OCI-LY7 (cell line): ENCODE data around the gene TMCC1. TPM values are rescaled to one million over a fixed set of nuclear protein-coding genes. Genes with fewer than 3 reads are reported as not detected.
A peak's percentile ranks its signal among the peaks of the same experiment; 100 is the strongest.

ENCODE experiments used
- BruUV-seq: library from RNA; stranded (reverse); fragments of 400-500 nt; replicated peaks from 2 replicates; lab custom pipeline; 2021; lab: Mats Ljungman, UMichigan
- CTCF ChIA-PET: fragments of 300-600 bp; sonication (Branson Sonifier 250); formaldehyde crosslinking; loops from one replicate; lab custom pipeline; 2022; ENCODE audit warnings: antibody characterized with exemption; ENCODE audit not compliant: unreplicated experiment; lab: Charles Lee
- POLR2A ChIA-PET: fragments of 300-600 bp; sonication (Branson Sonifier 250); formaldehyde crosslinking; loops from one replicate; lab custom pipeline; 2022; ENCODE audit warnings: antibody characterized with exemption; lab: Charles Lee
- DNase-seq: peaks from one replicate; pipeline ENCODE4 v3.0.0-alpha.2; 2015; ENCODE audit warnings: low spot score
- H2AFZ ChIP-seq: fragments of 200-600 bp; sonication (generic), shearing (Covaris generic); 2 replicates; pipeline ENCODE4 v1.6.1; 2014; ENCODE audit warnings: mild to moderate bottlenecking, antibody characterized with exemption, low read length, moderate library complexity
- H3K27ac ChIP-seq: fragments of 200-600 bp; sonication (generic); 2 replicates; pipeline ENCODE4 v1.5.1; 2014; ENCODE audit warnings: mixed run types, low read depth, mild to moderate bottlenecking, moderate library complexity, low read length, inconsistent platforms; ENCODE audit not compliant: poor library complexity, severe bottlenecking
- H3K36me3 ChIP-seq: fragments of 200-600 bp; sonication (generic); 2 replicates; pipeline ENCODE4 v1.6.1; 2014; ENCODE audit warnings: mild to moderate bottlenecking, antibody characterized with exemption, low read length, moderate library complexity, mixed read lengths; ENCODE audit not compliant: insufficient read depth
- H3K4me1 ChIP-seq: fragments of 200-600 bp; sonication (generic); 2 replicates; pipeline ENCODE4 v1.5.1; 2014; ENCODE audit warnings: mild to moderate bottlenecking, low read length; ENCODE audit not compliant: insufficient read depth, poor library complexity, severe bottlenecking
- H3K4me2 ChIP-seq: fragments of 200-600 bp; sonication (generic); 2 replicates; pipeline ENCODE4 v1.6.1; 2014; ENCODE audit warnings: mild to moderate bottlenecking, low read length
- H3K4me3 ChIP-seq: fragments of 200-600 bp; sonication (generic); 2 replicates; pipeline ENCODE4 v1.5.1; 2014; ENCODE audit warnings: mild to moderate bottlenecking, low read depth, low read length; ENCODE audit not compliant: poor library complexity, severe bottlenecking
- H3K79me2 ChIP-seq: fragments of 200-600 bp; sonication (generic); 2 replicates; pipeline ENCODE4 v1.6.1; 2016; ENCODE audit warnings: low read depth, mild to moderate bottlenecking, low read length, moderate library complexity, mixed read lengths; ENCODE audit not compliant: insufficient read depth
- H3K9me2 ChIP-seq: fragments of 200-600 bp; sonication (generic); 2 replicates; pipeline ENCODE4 v1.6.1; 2016; ENCODE audit warnings: mild to moderate bottlenecking, low read length, mixed read lengths; ENCODE audit not compliant: insufficient read depth
- H3K9me3 ChIP-seq: fragments of 200-600 bp; sonication (generic); 2 replicates; pipeline ENCODE4 v1.6.1; 2014; ENCODE audit warnings: mild to moderate bottlenecking, mixed run types, low read length, mixed read lengths
- H4K20me1 ChIP-seq: fragments of 200-600 bp; sonication (generic); 2 replicates; pipeline ENCODE4 v1.6.1; 2014; ENCODE audit warnings: mild to moderate bottlenecking, antibody characterized with exemption, low read length, moderate library complexity, mixed read lengths; ENCODE audit not compliant: insufficient read depth
- CTCF ChIP-seq: fragments of 200-600 bp; sonication (generic); conservative IDR thresholded peaks from 2 replicates; pipeline ENCODE4 v1.5.1; 2014; ENCODE audit warnings: mild to moderate bottlenecking, antibody characterized with exemption, low read length, moderate library complexity, mixed read lengths
- EZH2phosphoT487 ChIP-seq: fragments of 200-600 bp; sonication (generic); IDR thresholded peaks from 2 replicates; pipeline ENCODE4 v1.6.1; 2018; ENCODE audit warnings: low read depth, borderline replicate concordance, mild to moderate bottlenecking, mixed run types, antibody characterized with exemption, low read length, moderate library complexity, mixed read lengths
- intact Hi-C: fragments of 100-400 bp; cut with micrococcal nuclease; formaldehyde crosslinking; loops from one replicate; pipeline ENCODE4 v1.10.0; 2022; ENCODE audit not compliant: unreplicated experiment
- total RNA-seq, 2 experiments: library from RNA; depleted of rRNA in 1 of 2; stranded (reverse); fragments of >200 nt in 1 of 2; shearing (Covaris generic) in 1 of 2; gene quantifications; 2 replicates each; pipeline ENCODE4 v1.2.3, GENCODE V29; 2014 to 2022

The TMCC1 gene
- total RNA-seq, 2 experiments from 2014 or later: 31.7 to 38.8 TPM

- intact Hi-C loops: no loop called here
- H3K27ac ChIP-seq: no peak overlapping the region
- no peak for TF ChIP-seq CTCF
- no peak for TF ChIP-seq EZH2phosphoT487
- H3K9me3 ChIP-seq: no peaks in the 10 kb centered on the region
- H3K9me2 ChIP-seq: no peaks in the 10 kb centered on the region
- DNase-seq: no peak
- no peaks in the 10 kb centered on the region for H4K20me1 ChIP-seq
- ChIA-PET CTCF (interaction anchor here (0.6 kb wide), 1 partner anchor 303 kb away, joined by 3 read pairs; no protein-coding TSS in a partner anchor), POLR2A (interaction anchor here (0.5 kb wide), 1 partner anchor 845 kb away, joined by 3 read pairs; no protein-coding TSS in a partner anchor)
- peaks cover 24% of the 10 kb centered on the region for H3K4me1 ChIP-seq
- no peak overlapping the region for H2AFZ ChIP-seq
- H3K4me3 ChIP-seq: no peak overlapping the region
- 0 out of 2 replicates have a peak overlapping the region, but pooled peaks have one; percentile 33 for H3K4me2 ChIP-seq
- no peaks in the 10 kb centered on the region; the same call in none of the 2 replicates for H3K36me3 ChIP-seq
- no TSS peak for BruUV-seq
- H3K79me2 ChIP-seq: no peaks in the 10 kb centered on the region
Measured at GRCh38 chr3:129793319-129793718, 100.2 kb downstream of the TMCC1 start.

GRCh38 chr3:129783470-129783869 lies 110.0 kb downstream of the TMCC1 start:
- BruUV-seq: no TSS peak
- Histone ChIP-seq H3K27ac (no peak overlapping the region), H3K4me3 (no peak overlapping the region), H4K20me1 (no peaks in the 10 kb centered on the region), H3K36me3 (peaks cover 13% of the 10 kb centered on the region; the same call in 1 of the 2 replicates), H3K4me1 (no peaks in the 10 kb centered on the region), H3K79me2 (0 out of 2 replicates have a peak, but pooled peaks cover 4% of the 10 kb centered on the region), H3K4me2 (no peak overlapping the region), H3K9me2 (no peaks in the 10 kb centered on the region), H3K9me3 (0 out of 2 replicates have a peak, but pooled peaks cover 12% of the 10 kb centered on the region), H2AFZ (no peak overlapping the region)
- no peak for DNase-seq
- POLR2A ChIA-PET: interaction anchor here (0.7 to 1.7 kb wide), 3 partner anchors 20 to 186 kb away, joined by 3 to 7 read pairs (median 4); no protein-coding TSS in a partner anchor
- CTCF ChIA-PET: no interaction called here
- intact Hi-C loops: no loop called here
- TF ChIP-seq CTCF (no peak), EZH2phosphoT487 (no peak)

GRCh38 chr3:129778871-129779270 lies 114.6 kb downstream of the TMCC1 start:
- Histone ChIP-seq H3K4me2 (no peak overlapping the region), H2AFZ (no peak overlapping the region), H3K9me3 (peaks cover 12% of the 10 kb centered on the region; the same call in 1 of the 2 replicates), H4K20me1 (no peaks in the 10 kb centered on the region), H3K9me2 (no peaks in the 10 kb centered on the region), H3K4me1 (peaks cover 3% of the 10 kb centered on the region), H3K36me3 (peaks cover 28% of the 10 kb centered on the region), H3K4me3 (no peak overlapping the region), H3K79me2 (no peaks in the 10 kb centered on the region), H3K27ac (no peak overlapping the region)
- intact Hi-C loops: no loop called here
- no peak for DNase-seq
- ChIA-PET CTCF (no interaction called here), POLR2A (interaction anchor here (0.7 kb wide), 1 partner anchor 66 kb away, joined by 4 read pairs; no protein-coding TSS in a partner anchor)
- no peak for TF ChIP-seq EZH2phosphoT487
- TF ChIP-seq CTCF: no peak
- no TSS peak for BruUV-seq
